ENCODE data around the gene OPTN.

The OPTN gene

GRCh38 chr10:13104697-13105096, 4.7 kb downstream of the OPTN start:
- Histone ChIP-seq H3K4me1 (ENCODE audit: control insufficient read depth, insufficient read depth, low read length) (0 out of 2 replicates have a peak, but pooled peaks cover 5% of the 10 kb centered on the region), H3K27ac (ENCODE audit: low read depth, low read length) (no peak overlapping the region), H3K4me3 (ENCODE audit: low read depth, low read length) (no peak overlapping the region), H3K36me3 (ENCODE audit: control insufficient read depth, insufficient read depth, low read length) (no peaks in the 10 kb centered on the region), H3K27me3 (ENCODE audit: control insufficient read depth, insufficient read depth, low read length) (peaks cover 6% of the 10 kb centered on the region), H3K9ac (ENCODE audit: low read depth, low read length) (no peak overlapping the region), H3K9me3 (ENCODE audit: control insufficient read depth, insufficient read depth, low read length) (no peaks in the 10 kb centered on the region)

GRCh38 chr10:13105184-13105583, 5.2 kb downstream of the OPTN start:
- no peaks in the 10 kb centered on the region for H3K36me3 ChIP-seq (ENCODE audit: control insufficient read depth, insufficient read depth, low read length)
- no peak overlapping the region for H3K9ac ChIP-seq (ENCODE audit: low read depth, low read length)
- no peak overlapping the region for H3K4me3 ChIP-seq (ENCODE audit: low read depth, low read length)
- H3K27ac ChIP-seq (ENCODE audit: low read depth, low read length) = no peak overlapping the region
- 0 out of 2 replicates have a peak, but pooled peaks cover 5% of the 10 kb centered on the region for H3K4me1 ChIP-seq (ENCODE audit: control insufficient read depth, insufficient read depth, low read length)
- H3K9me3 ChIP-seq (ENCODE audit: control insufficient read depth, insufficient read depth, low read length) = no peaks in the 10 kb centered on the region
- peaks cover 6% of the 10 kb centered on the region for H3K27me3 ChIP-seq (ENCODE audit: control insufficient read depth, insufficient read depth, low read length)

- Histone ChIP-seq H3K36me3 (ENCODE audit: control insufficient read depth, insufficient read depth, low read length) (no peaks in the 10 kb centered on the region), H3K4me3 (ENCODE audit: low read depth, low read length) (no peak overlapping the region), H3K27me3 (ENCODE audit: control insufficient read depth, insufficient read depth, low read length) (no peaks in the 10 kb centered on the region), H3K9ac (ENCODE audit: low read depth, low read length) (no peak overlapping the region), H3K27ac (ENCODE audit: low read depth, low read length) (no peak overlapping the region), H3K4me1 (ENCODE audit: control insufficient read depth, insufficient read depth, low read length) (no peaks in the 10 kb centered on the region), H3K9me3 (ENCODE audit: control insufficient read depth, insufficient read depth, low read length) (no peaks in the 10 kb centered on the region)
Measured at GRCh38 chr10:13106387-13107045, 6.6 kb downstream of the OPTN start.

- Histone ChIP-seq H3K36me3 (ENCODE audit: control insufficient read depth, insufficient read depth, low read length) (0 out of 2 replicates have a peak, but pooled peaks cover 5% of the 10 kb centered on the region), H3K27ac (ENCODE audit: low read depth, low read length) (no peak overlapping the region), H3K4me3 (ENCODE audit: low read depth, low read length) (no peak overlapping the region), H3K9me3 (ENCODE audit: control insufficient read depth, insufficient read depth, low read length) (no peaks in the 10 kb centered on the region), H3K27me3 (ENCODE audit: control insufficient read depth, insufficient read depth, low read length) (no peaks in the 10 kb centered on the region), H3K4me1 (ENCODE audit: control insufficient read depth, insufficient read depth, low read length) (no peaks in the 10 kb centered on the region), H3K9ac (ENCODE audit: low read depth, low read length) (no peak overlapping the region)
Measured at GRCh38 chr10:13110908-13111307, 10.9 kb downstream of the OPTN start.

GRCh38 chr10:13113544-13113943, 13.6 kb downstream of the OPTN start:
- peaks cover 9% of the 10 kb centered on the region; the same call in 1 of the 2 replicates for H3K36me3 ChIP-seq (ENCODE audit: control insufficient read depth, insufficient read depth, low read length)
- no peaks in the 10 kb centered on the region for H3K9me3 ChIP-seq (ENCODE audit: control insufficient read depth, insufficient read depth, low read length)
- no peak overlapping the region for H3K9ac ChIP-seq (ENCODE audit: low read depth, low read length)
- no peak overlapping the region for H3K27ac ChIP-seq (ENCODE audit: low read depth, low read length)
- no peak overlapping the region for H3K4me3 ChIP-seq (ENCODE audit: low read depth, low read length)
- no peaks in the 10 kb centered on the region for H3K4me1 ChIP-seq (ENCODE audit: control insufficient read depth, insufficient read depth, low read length)
- no peaks in the 10 kb centered on the region for H3K27me3 ChIP-seq (ENCODE audit: control insufficient read depth, insufficient read depth, low read length)

GRCh38 chr10:13115832-13116803, 16.2 kb downstream of the OPTN start:
- Histone ChIP-seq H3K9ac (ENCODE audit: low read depth, low read length) (no peak overlapping the region), H3K4me3 (ENCODE audit: low read depth, low read length) (no peak overlapping the region), H3K36me3 (ENCODE audit: control insufficient read depth, insufficient read depth, low read length) (peaks cover 12% of the 10 kb centered on the region), H3K27me3 (ENCODE audit: control insufficient read depth, insufficient read depth, low read length) (no peaks in the 10 kb centered on the region), H3K4me1 (ENCODE audit: control insufficient read depth, insufficient read depth, low read length) (no peaks in the 10 kb centered on the region), H3K9me3 (ENCODE audit: control insufficient read depth, insufficient read depth, low read length) (no peaks in the 10 kb centered on the region), H3K27ac (ENCODE audit: low read depth, low read length) (no peak overlapping the region)

GRCh38 chr10:13117841-13118783, 18.1 kb downstream of the OPTN start:
- Histone ChIP-seq H3K36me3 (ENCODE audit: control insufficient read depth, insufficient read depth, low read length) (peaks cover 8% of the 10 kb centered on the region), H3K9me3 (ENCODE audit: control insufficient read depth, insufficient read depth, low read length) (no peaks in the 10 kb centered on the region), H3K9ac (ENCODE audit: low read depth, low read length) (no peak overlapping the region), H3K4me3 (ENCODE audit: low read depth, low read length) (no peak overlapping the region), H3K27me3 (ENCODE audit: control insufficient read depth, insufficient read depth, low read length) (no peaks in the 10 kb centered on the region), H3K27ac (ENCODE audit: low read depth, low read length) (no peak overlapping the region), H3K4me1 (ENCODE audit: control insufficient read depth, insufficient read depth, low read length) (no peaks in the 10 kb centered on the region)

GRCh38 chr10:13118784-13119410, 18.9 kb downstream of the OPTN start:
- Histone ChIP-seq H3K4me1 (ENCODE audit: control insufficient read depth, insufficient read depth, low read length) (no peaks in the 10 kb centered on the region), H3K9me3 (ENCODE audit: control insufficient read depth, insufficient read depth, low read length) (no peaks in the 10 kb centered on the region), H3K27ac (ENCODE audit: low read depth, low read length) (no peak overlapping the region), H3K27me3 (ENCODE audit: control insufficient read depth, insufficient read depth, low read length) (no peaks in the 10 kb centered on the region), H3K9ac (ENCODE audit: low read depth, low read length) (no peak overlapping the region), H3K4me3 (ENCODE audit: low read depth, low read length) (no peak overlapping the region), H3K36me3 (ENCODE audit: control insufficient read depth, insufficient read depth, low read length) (peaks cover 12% of the 10 kb centered on the region)

- no peaks in the 10 kb centered on the region for H3K9me3 ChIP-seq (ENCODE audit: control insufficient read depth, insufficient read depth, low read length)
- H3K4me1 ChIP-seq (ENCODE audit: control insufficient read depth, insufficient read depth, low read length) = no peaks in the 10 kb centered on the region
- no peaks in the 10 kb centered on the region for H3K27me3 ChIP-seq (ENCODE audit: control insufficient read depth, insufficient read depth, low read length)
- no peak overlapping the region for H3K27ac ChIP-seq (ENCODE audit: low read depth, low read length)
- H3K4me3 ChIP-seq (ENCODE audit: low read depth, low read length) = no peak overlapping the region
- peaks cover 16% of the 10 kb centered on the region for H3K36me3 ChIP-seq (ENCODE audit: control insufficient read depth, insufficient read depth, low read length)
- H3K9ac ChIP-seq (ENCODE audit: low read depth, low read length) = no peak overlapping the region
Measured at GRCh38 chr10:13120786-13121499, 21.0 kb downstream of the OPTN start.

- Histone ChIP-seq H3K9ac (ENCODE audit: low read depth, low read length) (no peak overlapping the region), H3K27ac (ENCODE audit: low read depth, low read length) (no peak overlapping the region), H3K27me3 (ENCODE audit: control insufficient read depth, insufficient read depth, low read length) (no peaks in the 10 kb centered on the region), H3K9me3 (ENCODE audit: control insufficient read depth, insufficient read depth, low read length) (no peaks in the 10 kb centered on the region), H3K36me3 (ENCODE audit: control insufficient read depth, insufficient read depth, low read length) (peaks cover 14% of the 10 kb centered on the region), H3K4me1 (ENCODE audit: control insufficient read depth, insufficient read depth, low read length) (no peaks in the 10 kb centered on the region), H3K4me3 (ENCODE audit: low read depth, low read length) (no peak overlapping the region)
Measured at GRCh38 chr10:13121500-13121854, 21.5 kb downstream of the OPTN start.

Data from HUES48 (cell line).